Activated T-cell treated with anti-CD3 and anti-CD28 coated beads, Interleukin-2, amount 50 U/mL, for 72 hours (primary cell): ENCODE measurements around the gene PABPN1L. TPM values are rescaled to one million over a fixed set of nuclear protein-coding genes. Genes with fewer than 3 reads are reported as not detected.
A peak's percentile ranks its signal among the peaks of the same experiment; 100 is the strongest.

Experiments used
- ATAC-seq, 2 donors: fragments of 150-1000 bp; cut with Tn5 transposase; replicated peaks in 1 of 2; 2 replicates each; pipeline ENCODE4 v1.10.0; 2021; ENCODE audit warnings: moderate library complexity in 2 of 2, mild to moderate bottlenecking in 1 of 2
- DNase-seq, 2 donors: peaks; one replicate each; pipeline ENCODE4 v3.0.0; 2021 to 2022; ENCODE audit warnings: mixed read lengths in 1 of 2
- H3K27ac Mint-ChIP-seq: one replicate; pipeline ENCODE4 v1.8.0; 2022; ENCODE audit warnings: mild to moderate bottlenecking, moderate library complexity, mixed read lengths
- H3K27me3 Mint-ChIP-seq: one replicate; pipeline ENCODE4 v1.8.0; 2022; ENCODE audit warnings: low read depth, mixed read lengths
- H3K36me3 Mint-ChIP-seq, 2 donors: one replicate each; pipeline ENCODE4 v1.8.0; 2022; ENCODE audit warnings: mixed read lengths in 2 of 2, mild to moderate bottlenecking in 1 of 2; ENCODE audit not compliant: insufficient read depth in 2 of 2
- H3K4me1 Mint-ChIP-seq: one replicate; pipeline ENCODE4 v1.8.0; 2022; ENCODE audit warnings: low read depth, mixed read lengths
- H3K4me3 Mint-ChIP-seq, 2 donors: one replicate each; pipeline ENCODE4 v1.8.0; 2022; ENCODE audit warnings: mild to moderate bottlenecking in 2 of 2, mixed read lengths in 2 of 2, moderate library complexity in 2 of 2
- H3K9me3 Mint-ChIP-seq, 2 donors: one replicate each; pipeline ENCODE4 v1.8.0; 2022; ENCODE audit warnings: mixed read lengths in 2 of 2
- total RNA-seq, 2 donors: library from RNA; stranded (reverse); gene quantifications; one replicate each; pipeline ENCODE4 v1.2.3, GENCODE V29; 2022

The PABPN1L gene
- total RNA-seq, 2 donors from 2014 or later, result not detected

DNA sequence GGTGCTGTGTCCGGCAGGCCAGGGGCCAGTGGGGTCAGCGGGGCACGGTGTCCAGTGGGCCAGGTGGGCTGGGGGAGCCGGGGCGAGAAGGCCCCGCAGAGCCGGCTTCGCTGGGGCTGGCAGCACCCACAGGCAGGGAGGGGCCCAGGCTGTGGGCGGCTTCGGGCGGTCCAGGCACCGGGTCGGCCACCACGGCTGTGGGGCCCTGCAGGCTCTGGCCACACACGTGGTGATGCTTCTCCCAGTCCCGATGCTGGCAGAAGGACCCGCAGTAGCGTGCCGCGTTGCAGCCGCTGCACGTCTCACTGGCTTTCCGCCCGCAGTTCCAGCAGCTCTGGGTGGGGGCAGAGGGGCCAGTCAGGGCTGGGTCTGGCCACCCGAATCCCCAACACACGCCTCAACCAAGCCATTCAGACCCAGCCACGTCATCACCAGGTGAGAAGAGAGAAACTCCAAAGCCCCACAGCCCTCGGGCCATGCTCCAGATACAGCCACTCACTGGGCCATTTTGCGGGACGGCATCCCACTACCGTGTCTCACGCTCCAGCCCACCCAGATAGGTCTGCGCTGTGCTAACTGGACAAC lies 10.6 kb upstream of the PABPN1L start:
- H3K27me3 Mint-ChIP-seq, result no peaks in the 10 kb centered on the region
- no peaks in the 10 kb centered on the region for H3K36me3 Mint-ChIP-seq
- H3K4me1 Mint-ChIP-seq, result no peaks in the 10 kb centered on the region
- no peaks in the 10 kb centered on the region for H3K9me3 Mint-ChIP-seq
- no peak for DNase-seq
- H3K27ac Mint-ChIP-seq, result no peak overlapping the region
- no peak for ATAC-seq
- H3K4me3 Mint-ChIP-seq, result no peak overlapping the region

DNA sequence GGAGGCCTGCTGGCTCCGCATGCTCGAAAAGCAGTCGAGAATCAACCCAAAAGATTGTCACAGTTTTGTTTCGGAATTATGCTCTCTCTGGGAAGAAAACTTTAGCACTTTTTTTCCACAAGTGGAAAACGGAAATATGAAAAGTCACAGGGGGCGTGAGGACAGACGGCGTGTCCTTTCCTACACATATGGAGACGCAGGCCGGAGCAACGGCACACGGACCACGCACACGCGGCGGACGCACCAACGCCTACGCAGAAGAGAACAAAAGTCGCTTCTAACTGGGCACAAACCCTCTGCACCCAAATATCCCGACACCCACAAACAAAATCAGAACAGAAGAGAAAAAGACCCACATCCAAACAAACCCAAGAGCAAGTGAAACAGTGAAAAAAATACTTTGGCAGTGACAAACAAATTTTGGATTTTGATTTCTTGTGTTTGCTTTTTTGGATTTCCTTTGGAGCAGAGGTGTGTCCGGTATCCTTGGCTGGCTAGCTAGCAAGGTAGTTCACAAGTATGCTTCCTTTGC lies 9.3 kb upstream of the PABPN1L start:
- H3K27ac Mint-ChIP-seq, result no peak overlapping the region
- H3K9me3 Mint-ChIP-seq, result no peaks in the 10 kb centered on the region
- peaks cover 7% of the 10 kb centered on the region for H3K27me3 Mint-ChIP-seq
- DNase-seq, result no peak
- H3K4me3 Mint-ChIP-seq, result no peak overlapping the region
- ATAC-seq, result no peak
- peaks cover 7% of the 10 kb centered on the region for H3K4me1 Mint-ChIP-seq
- H3K36me3 Mint-ChIP-seq, result no peaks in the 10 kb centered on the region

DNA sequence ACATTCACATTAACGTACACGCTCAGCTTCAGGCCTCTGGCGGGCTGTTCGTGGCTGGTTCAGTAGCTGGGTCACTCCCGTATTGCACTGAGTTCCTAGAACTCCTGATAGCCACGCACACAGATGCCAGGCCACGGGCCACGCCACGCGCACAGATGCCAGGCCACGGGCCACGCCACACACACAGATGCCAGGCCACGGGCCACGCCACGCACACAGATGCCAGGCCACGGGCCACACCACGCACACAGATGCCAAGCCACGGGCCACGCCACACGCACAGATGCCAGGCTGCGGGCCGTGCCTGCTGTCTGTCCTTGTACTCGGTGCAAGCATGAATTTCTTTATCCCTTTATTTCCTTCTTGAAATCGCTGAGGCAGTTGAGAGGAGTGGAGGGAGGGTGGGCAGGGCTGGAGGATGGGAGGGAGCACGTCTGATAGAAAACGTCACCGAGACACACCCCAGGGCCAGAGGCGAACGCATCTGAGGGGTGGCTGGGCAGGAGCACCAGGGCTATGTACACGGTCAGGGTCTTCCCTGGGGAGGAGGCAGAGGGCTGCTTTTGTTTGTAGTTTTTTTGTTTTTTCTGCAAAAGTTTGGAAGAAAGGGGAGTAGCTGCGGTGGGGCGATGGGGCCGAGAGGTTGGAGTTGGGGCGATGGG lies 8.6 kb upstream of the PABPN1L start:
- H3K27me3 Mint-ChIP-seq, result peaks cover 14% of the 10 kb centered on the region
- DNase-seq, result no peak
- H3K36me3 Mint-ChIP-seq, result no peaks in the 10 kb centered on the region
- H3K27ac Mint-ChIP-seq, result no peak overlapping the region
- H3K4me1 Mint-ChIP-seq, result peaks cover 9% of the 10 kb centered on the region
- ATAC-seq, result no peak
- H3K9me3 Mint-ChIP-seq, result no peaks in the 10 kb centered on the region
- no peak overlapping the region for H3K4me3 Mint-ChIP-seq

DNA sequence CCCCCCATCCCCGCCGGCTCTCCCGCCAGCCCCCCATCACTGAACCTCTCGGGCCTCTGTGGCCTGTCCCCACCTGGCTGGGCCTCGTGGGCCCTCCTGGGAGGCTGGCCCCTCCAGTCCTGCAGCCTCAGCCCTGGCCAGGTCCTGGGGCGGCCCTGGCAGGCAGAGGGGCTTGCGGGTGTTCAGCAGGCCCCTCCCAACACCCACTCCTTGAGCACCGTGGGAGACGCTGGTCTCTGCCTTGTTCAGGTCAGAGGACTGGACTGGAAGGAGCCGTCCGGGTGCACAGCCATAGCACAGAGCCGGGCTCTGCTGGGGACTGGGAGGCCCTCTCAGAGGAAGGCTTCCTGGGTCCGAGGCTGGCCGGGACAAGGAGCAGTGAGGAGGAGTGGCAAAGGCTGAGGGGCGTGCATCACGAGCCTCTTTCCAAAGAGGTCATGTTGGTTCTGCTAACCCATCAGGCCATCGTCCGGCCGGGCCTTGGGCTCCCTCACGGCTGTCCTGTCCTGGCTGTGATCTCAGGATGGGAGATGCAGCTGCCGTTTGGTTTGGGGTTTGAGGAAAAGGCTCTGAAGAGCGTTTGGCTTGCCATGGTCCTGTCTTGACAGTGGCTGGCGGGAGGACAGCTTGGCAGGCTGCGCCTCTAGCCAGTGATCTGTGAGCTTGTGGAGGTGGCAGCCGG lies 6.3 kb upstream of the PABPN1L start:
- Mint-ChIP-seq H3K36me3 (no peaks in the 10 kb centered on the region), H3K4me1 (peaks cover 9% of the 10 kb centered on the region), H3K27ac (no peak overlapping the region), H3K4me3 (no peak overlapping the region), H3K9me3 (no peaks in the 10 kb centered on the region), H3K27me3 (peaks cover 18% of the 10 kb centered on the region)
- no peak for ATAC-seq
- DNase-seq, result no peak

DNA sequence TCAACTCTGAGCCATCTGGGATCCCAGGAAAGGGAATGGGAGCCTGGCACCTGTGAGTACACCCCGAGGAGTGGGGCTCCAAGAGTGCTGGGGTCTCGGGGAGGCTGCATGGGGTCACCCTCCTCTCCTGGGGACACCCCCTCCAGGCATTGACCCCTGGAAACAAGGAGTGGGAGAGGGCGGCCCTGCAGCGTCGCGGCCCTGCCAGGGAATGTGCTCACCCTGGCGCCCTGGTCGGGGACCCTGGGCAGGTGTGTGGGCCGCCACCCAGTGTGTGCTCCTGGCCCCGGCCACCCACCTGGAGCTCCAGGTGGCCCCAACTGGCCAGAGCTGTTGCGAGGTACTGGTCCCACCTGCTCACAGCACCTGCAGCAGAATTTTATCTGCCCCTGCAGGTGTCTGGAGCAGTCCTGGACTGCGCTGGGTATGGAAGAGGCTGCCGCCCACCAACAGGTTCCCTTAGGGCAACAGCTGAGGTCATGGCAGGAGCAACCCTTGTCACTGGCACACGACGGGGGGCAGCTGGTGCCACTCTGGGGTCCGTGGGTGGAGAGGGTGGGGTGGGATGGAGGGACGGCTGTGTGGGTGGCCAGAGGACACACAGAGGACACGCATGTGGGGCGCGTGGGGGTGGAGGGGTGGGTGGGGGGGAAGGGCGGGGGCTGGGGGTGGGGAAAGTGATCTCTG lies 5.4 kb upstream of the PABPN1L start:
- ATAC-seq, result no peak
- no peak overlapping the region for H3K4me3 Mint-ChIP-seq
- no peak for DNase-seq
- peaks cover 18% of the 10 kb centered on the region for H3K27me3 Mint-ChIP-seq
- H3K36me3 Mint-ChIP-seq, result no peaks in the 10 kb centered on the region
- peaks cover 9% of the 10 kb centered on the region for H3K4me1 Mint-ChIP-seq
- H3K9me3 Mint-ChIP-seq, result no peaks in the 10 kb centered on the region
- no peak overlapping the region for H3K27ac Mint-ChIP-seq

DNA sequence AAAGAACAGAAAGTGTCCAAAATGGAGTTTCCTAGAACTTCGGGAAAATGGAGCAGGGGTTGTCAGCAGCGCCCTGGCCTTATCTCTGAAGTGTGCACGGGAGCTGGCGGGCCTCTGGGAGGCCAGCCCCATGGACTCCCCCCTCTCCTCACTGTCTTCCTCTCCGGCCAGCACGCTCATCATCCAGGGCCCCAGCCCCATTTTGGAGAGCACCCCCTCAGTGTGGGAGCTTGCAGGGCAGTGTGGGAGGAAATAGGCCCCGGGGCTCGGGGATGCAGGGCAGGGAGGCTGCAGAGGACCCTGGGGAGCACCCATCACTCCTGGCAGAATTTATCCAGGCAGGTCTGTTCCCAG lies 4.9 kb upstream of the PABPN1L start:
- peaks cover 9% of the 10 kb centered on the region for H3K4me1 Mint-ChIP-seq
- no peak overlapping the region for H3K27ac Mint-ChIP-seq
- DNase-seq (no peak), ATAC-seq (no peak)
- H3K9me3 Mint-ChIP-seq, result no peaks in the 10 kb centered on the region
- H3K36me3 Mint-ChIP-seq, result no peaks in the 10 kb centered on the region
- peaks cover 18% of the 10 kb centered on the region for H3K27me3 Mint-ChIP-seq
- peak overlapping the region; percentile 57 to 67 for H3K4me3 Mint-ChIP-seq

DNA sequence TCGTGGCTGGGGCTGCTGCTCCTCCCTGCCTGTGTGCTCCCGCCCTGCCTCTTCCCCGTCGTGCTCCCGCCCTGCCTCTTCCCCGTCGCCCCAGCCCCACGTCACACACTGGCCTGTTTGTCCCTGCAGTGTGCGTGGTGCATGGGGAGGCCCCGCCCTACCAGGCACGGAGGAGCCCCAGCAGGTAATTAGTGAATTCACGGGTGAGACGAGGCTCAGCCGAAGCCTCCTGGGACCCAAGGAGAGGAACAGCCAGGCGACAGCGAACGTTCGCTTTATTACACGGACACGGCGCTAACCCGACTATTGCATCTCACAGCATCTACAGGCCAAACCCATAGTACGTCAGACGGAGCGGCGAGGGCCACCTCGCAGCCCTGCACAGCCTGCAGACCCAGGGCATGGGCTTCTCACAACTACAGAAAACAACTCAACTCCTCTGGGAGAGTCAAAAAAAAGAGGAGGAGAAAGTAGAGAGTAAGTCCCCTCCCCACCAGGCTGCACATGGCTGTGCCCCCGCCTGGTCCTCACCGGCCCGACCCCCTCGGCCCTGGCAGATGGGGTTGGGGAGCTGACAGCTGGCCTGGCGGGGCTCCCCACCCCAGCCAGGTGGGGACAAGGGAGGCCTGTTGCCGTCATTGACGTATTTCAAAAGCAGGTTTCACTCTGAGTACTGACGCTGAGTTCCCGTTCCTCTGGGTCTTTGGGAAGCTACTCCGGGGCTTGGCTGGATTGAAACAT lies 4.3 kb upstream of the PABPN1L start:
- H3K4me1 Mint-ChIP-seq, result peaks cover 9% of the 10 kb centered on the region
- peaks cover 18% of the 10 kb centered on the region for H3K27me3 Mint-ChIP-seq
- H3K4me3 Mint-ChIP-seq, result peak overlapping the region; percentile 57 to 75
- peak in 1 of 2 donors; percentile 57 for DNase-seq
- no peaks in the 10 kb centered on the region for H3K9me3 Mint-ChIP-seq
- H3K27ac Mint-ChIP-seq, result no peak overlapping the region
- ATAC-seq, result peak; percentile 25 to 84
- no peaks in the 10 kb centered on the region for H3K36me3 Mint-ChIP-seq

DNA sequence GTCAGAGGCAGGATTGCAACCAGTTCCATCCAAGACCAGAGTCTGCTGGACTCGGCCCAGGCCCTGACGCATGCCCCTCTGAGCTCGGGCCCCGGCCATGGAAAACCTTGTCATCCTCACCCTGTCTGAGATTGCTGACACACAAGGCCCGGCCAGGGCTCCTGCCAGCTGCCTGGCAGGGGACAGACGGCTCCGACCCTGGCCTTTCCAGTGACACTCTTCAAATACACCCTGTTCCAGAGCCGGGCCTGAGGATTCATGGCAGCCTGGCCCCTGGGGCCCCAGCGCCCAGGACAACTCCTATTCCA lies 3.2 kb upstream of the PABPN1L start:
- H3K36me3 Mint-ChIP-seq, result no peaks in the 10 kb centered on the region
- DNase-seq (no peak), ATAC-seq (no peak)
- H3K4me1 Mint-ChIP-seq, result peaks cover 9% of the 10 kb centered on the region
- no peak overlapping the region for H3K27ac Mint-ChIP-seq
- peaks cover 18% of the 10 kb centered on the region for H3K27me3 Mint-ChIP-seq
- no peaks in the 10 kb centered on the region for H3K9me3 Mint-ChIP-seq
- no peak overlapping the region for H3K4me3 Mint-ChIP-seq

DNA sequence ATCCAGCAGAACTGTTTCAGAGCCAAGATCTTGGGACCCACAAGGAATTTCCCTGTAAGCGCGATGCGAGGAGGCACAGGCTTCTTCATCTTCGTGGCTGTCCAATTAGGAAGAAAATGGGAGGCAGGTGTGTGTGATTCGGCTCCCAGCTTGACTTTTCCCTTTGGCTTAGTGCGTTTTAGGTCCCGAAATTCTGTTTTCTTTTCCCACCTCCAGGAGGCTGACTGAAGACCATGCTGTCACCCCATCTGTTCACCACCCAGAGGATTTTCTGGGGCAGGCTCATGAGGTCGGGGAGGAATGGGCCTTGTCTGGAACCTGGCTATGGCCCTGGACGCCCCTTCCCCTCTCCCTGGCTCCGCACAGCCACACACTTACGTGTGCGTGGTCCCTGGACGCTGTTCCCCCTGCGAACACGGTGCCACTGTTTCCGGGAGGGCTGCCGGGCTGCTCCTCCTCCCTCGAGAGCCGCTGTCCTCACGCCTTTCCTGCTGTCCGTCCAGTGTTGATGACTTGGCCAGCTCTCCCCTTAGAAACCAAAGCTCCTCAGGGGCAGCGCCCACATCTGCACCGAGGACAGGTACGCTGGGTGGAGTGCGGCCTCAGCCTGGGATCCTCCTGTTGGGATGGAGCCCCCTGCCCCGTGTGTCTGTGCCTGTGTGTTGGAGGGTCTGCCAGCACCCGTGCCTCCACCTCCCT lies 2.7 kb upstream of the PABPN1L start:
- Mint-ChIP-seq H3K27me3 (peaks cover 18% of the 10 kb centered on the region), H3K4me1 (peaks cover 9% of the 10 kb centered on the region), H3K27ac (no peak overlapping the region), H3K4me3 (no peak overlapping the region), H3K36me3 (no peaks in the 10 kb centered on the region), H3K9me3 (no peaks in the 10 kb centered on the region)
- DNase-seq (no peak), ATAC-seq (no peak)

DNA sequence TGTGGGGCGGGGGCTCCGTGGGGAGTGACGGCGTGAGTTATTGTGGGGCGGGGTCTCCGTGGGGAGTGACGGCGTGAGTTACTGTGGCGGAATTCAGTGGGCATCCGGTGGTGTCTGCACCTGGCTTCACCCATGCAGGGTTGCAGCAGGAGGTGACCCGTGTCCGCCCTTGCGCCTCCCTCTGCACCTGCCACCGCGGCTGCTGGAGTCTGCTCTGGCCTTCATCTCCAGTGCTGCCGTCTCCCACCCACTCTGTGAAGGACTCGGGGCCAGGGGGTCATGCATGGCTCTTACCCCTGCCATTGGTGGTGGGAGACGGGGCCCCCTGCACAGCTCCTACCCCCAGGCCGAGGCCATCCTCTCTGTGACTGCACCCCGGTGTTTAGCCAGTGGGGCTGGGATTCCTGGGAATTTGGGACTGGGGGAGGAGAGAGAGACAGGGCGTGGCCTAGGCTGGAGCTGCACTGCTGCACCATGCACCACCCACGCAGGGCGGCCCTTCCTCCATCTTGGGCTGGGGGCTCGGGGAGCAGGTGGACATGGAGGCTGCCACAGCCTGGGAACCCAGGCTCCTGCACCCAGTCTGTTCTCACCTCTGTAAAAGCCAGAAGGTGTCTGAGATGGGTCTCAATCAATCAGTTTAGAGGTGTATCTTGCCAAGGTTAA lies 1.3 kb upstream of the PABPN1L start:
- DNase-seq, result no peak
- H3K4me3 Mint-ChIP-seq, result no peak overlapping the region
- no peaks in the 10 kb centered on the region for H3K9me3 Mint-ChIP-seq
- H3K36me3 Mint-ChIP-seq, result no peaks in the 10 kb centered on the region
- H3K27ac Mint-ChIP-seq, result no peak overlapping the region
- no peak for ATAC-seq
- H3K27me3 Mint-ChIP-seq, result peaks cover 18% of the 10 kb centered on the region
- peaks cover 9% of the 10 kb centered on the region for H3K4me1 Mint-ChIP-seq

DNA sequence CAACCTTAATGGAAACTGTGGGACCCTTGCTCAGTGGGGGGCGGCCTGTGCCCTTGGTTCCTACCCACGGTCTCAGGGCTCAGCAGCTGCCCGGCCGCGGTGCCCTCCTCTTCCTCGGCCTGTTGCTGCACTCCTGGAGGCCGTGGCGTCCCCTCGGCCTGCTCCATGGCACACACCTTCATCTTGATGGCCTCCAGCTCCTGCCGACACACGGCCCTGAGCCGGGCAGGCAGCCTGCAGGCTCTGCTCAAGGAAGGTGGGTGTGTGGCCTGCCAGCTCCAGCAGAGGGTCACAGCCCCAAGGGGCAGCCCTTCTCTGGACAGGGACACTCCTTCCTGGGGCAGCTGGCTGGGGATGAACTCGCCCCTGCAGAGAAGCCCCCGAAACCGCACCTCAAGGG lies 718 bp downstream of the PABPN1L start:
- ATAC-seq (no peak), DNase-seq (no peak)
- Mint-ChIP-seq H3K4me3 (no peak overlapping the region), H3K27ac (no peak overlapping the region), H3K9me3 (no peaks in the 10 kb centered on the region), H3K36me3 (no peaks in the 10 kb centered on the region), H3K27me3 (peaks cover 10% of the 10 kb centered on the region), H3K4me1 (peaks cover 2% of the 10 kb centered on the region)

DNA sequence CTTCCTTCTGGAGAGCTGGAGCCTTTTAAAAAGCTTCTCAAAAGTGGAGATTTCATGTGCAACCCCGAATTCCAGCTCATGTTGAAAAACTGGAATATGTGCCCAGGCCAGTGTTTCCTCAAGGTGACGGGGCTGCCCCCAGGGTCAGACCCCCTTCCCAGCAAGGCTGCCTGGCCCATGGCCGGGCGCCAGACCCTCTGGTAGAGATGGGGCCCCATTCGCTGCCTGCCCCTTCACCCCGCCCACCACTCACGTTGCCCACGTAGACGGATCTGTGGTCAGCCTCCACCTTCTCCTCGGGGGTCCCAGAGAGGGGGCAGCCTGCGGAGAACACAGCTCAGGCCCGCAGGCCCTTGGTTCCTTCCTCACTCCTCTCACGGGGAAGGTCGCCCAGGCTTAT lies 1.1 kb downstream of the PABPN1L start:
- H3K4me3 Mint-ChIP-seq, result no peak overlapping the region
- no peak for ATAC-seq

More for the DNA sequence above, 1.1 kb downstream of the PABPN1L start:
- DNase-seq, result no peak
- H3K9me3 Mint-ChIP-seq, result no peaks in the 10 kb centered on the region
- peaks cover 6% of the 10 kb centered on the region for H3K27me3 Mint-ChIP-seq
- H3K4me1 Mint-ChIP-seq, result no peaks in the 10 kb centered on the region
- no peaks in the 10 kb centered on the region for H3K36me3 Mint-ChIP-seq
- H3K27ac Mint-ChIP-seq, result no peak overlapping the region
